ENCODE measurements around the gene CKMT1A.
"Not testable (repeated sequence)": the region's sequence is repeated elsewhere in the genome, so short reads cannot be mapped to it uniquely, and the experiment has no call there.

DNA sequence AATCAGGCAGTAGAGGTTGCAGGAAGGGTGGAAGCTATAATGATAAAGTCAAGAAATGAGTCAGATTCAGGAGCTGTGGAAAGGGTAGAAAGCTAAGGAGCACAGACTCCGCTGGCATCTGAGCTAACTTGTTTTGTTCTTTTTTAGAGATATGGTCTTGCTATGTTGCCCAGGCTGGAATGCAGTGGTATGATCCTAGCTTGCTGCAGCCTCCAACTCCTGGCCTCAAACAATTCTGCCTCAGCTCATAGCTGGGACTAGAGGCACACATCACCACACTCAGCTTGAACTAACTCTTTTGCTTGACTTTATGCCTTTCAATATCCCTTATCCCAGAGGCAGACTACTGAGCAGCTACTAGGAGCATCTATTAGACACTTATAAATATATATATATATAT is 32.6 kb downstream of the CKMT1A start:
- TF ChIP-seq, protein P1, sequence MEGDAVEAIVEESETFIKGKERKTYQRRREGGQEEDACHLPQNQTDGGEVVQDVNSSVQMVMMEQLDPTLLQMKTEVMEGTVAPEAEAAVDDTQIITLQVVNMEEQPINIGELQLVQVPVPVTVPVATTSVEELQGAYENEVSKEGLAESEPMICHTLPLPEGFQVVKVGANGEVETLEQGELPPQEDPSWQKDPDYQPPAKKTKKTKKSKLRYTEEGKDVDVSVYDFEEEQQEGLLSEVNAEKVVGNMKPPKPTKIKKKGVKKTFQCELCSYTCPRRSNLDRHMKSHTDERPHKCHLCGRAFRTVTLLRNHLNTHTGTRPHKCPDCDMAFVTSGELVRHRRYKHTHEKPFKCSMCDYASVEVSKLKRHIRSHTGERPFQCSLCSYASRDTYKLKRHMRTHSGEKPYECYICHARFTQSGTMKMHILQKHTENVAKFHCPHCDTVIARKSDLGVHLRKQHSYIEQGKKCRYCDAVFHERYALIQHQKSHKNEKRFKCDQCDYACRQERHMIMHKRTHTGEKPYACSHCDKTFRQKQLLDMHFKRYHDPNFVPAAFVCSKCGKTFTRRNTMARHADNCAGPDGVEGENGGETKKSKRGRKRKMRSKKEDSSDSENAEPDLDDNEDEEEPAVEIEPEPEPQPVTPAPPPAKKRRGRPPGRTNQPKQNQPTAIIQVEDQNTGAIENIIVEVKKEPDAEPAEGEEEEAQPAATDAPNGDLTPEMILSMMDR (IDR thresholded peaks at IDR 0.05): not testable (repeated sequence)
- not testable (repeated sequence) for TF ChIP-seq POLR2A (IDR thresholded peaks at IDR 0.05)

Data from Peyer's patch (tissue), 4 donors.